ENCODE data around the gene SLC10A1. TPM values are rescaled to one million over a fixed set of nuclear protein-coding genes. Genes with fewer than 3 reads are reported as not detected.

The SLC10A1 gene
- total and polyA plus RNA-seq, 2 donors (not counting 1 experiment from before 2014, with no cell fraction given): not detected

DNA sequence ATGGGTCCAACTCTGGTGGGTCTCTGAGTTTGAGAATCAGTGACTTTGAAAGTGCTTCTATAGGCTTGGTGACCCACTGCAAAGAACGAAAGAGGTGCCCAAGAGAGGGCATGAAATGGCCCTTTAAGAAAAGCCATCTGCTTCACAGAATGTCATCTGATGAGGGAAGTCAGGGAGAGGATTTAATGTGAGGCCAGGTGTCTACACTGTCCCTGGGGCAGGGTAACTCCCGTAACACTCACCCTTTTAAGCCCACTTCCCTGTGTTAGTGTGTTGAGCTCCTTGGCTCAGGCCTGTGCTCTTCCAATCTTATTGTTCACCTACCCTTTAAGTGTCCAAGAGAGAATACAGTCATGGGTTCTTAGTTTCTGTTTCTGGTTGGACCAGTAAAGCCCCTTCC, 46.5 kb downstream of the SLC10A1 start:
- peaks cover 7% of the 10 kb centered on the region for H3K4me1 Mint-ChIP-seq
- Histone ChIP-seq H3K9me3 (ENCODE audit: control extremely low read depth in 1 of 3, control insufficient read depth in 2 of 3, insufficient read depth in 1 of 3, low read length in 2 of 3) (no peaks in the 10 kb centered on the region), H4K20me1 (ENCODE audit: control insufficient read depth, insufficient read depth, low read length, poor library complexity, severe bottlenecking) (no peaks in the 10 kb centered on the region), H3K27me3 (replicated peaks in 1 of 4; ENCODE audit: control extremely low read depth in 1 of 4, control insufficient read depth in 3 of 4, insufficient read depth in 4 of 4, low read length in 3 of 4) (no peaks in the 10 kb centered on the region), H2AFZ (ENCODE audit: insufficient read depth, low read depth, low read length, poor library complexity, severe bottlenecking) (no peak overlapping the region), H3K4me1 (ENCODE audit: control insufficient read depth in 2 of 2, insufficient read depth in 2 of 2, low read length in 2 of 2) (no peaks in the 10 kb centered on the region), H3K4me2 (replicated peaks; ENCODE audit: low read depth, low read length, poor library complexity, severe bottlenecking) (no peak overlapping the region), H3K79me2 (ENCODE audit: control insufficient read depth, insufficient read depth, low read length) (no peaks in the 10 kb centered on the region), H3K4me3 (ENCODE audit: control extremely low read depth in 1 of 5, extremely low read depth in 1 of 5, insufficient read depth in 1 of 5, low read depth in 2 of 5, low read length in 4 of 5) (no peak overlapping the region), H3K36me3 (replicated peaks in 1 of 2; ENCODE audit: control extremely low read depth in 1 of 2, control insufficient read depth in 1 of 2, extremely low read depth in 1 of 2, insufficient read depth in 2 of 2, low read length in 1 of 2) (no peaks in the 10 kb centered on the region), H3K9ac (ENCODE audit: low read length) (no peak overlapping the region), H3K27ac (ENCODE audit: low read length in 2 of 2) (no peak overlapping the region)
- no peak overlapping the region for H3K4me3 Mint-ChIP-seq
- WGBS (ENCODE audit: insufficient coverage): no CpG with 5 or more reads among the region's 2 CpGs
- intact Hi-C loops (cut with micrococcal nuclease): no loop called here
- ChIA-PET POLR2A (no interaction called here), CTCF (no interaction called here)
- TF ChIP-seq, protein P1, sequence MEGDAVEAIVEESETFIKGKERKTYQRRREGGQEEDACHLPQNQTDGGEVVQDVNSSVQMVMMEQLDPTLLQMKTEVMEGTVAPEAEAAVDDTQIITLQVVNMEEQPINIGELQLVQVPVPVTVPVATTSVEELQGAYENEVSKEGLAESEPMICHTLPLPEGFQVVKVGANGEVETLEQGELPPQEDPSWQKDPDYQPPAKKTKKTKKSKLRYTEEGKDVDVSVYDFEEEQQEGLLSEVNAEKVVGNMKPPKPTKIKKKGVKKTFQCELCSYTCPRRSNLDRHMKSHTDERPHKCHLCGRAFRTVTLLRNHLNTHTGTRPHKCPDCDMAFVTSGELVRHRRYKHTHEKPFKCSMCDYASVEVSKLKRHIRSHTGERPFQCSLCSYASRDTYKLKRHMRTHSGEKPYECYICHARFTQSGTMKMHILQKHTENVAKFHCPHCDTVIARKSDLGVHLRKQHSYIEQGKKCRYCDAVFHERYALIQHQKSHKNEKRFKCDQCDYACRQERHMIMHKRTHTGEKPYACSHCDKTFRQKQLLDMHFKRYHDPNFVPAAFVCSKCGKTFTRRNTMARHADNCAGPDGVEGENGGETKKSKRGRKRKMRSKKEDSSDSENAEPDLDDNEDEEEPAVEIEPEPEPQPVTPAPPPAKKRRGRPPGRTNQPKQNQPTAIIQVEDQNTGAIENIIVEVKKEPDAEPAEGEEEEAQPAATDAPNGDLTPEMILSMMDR (IDR thresholded peaks at IDR 0.05): no peak
- no peak for TF ChIP-seq EZH2 (IDR thresholded peaks at IDR 0.05; ENCODE audit: borderline replicate concordance, insufficient read depth, low read depth, low read length, poor library complexity, severe bottlenecking)
- ATAC-seq (ENCODE audit: low read depth): no peak
- no peak overlapping the region for H3K27ac Mint-ChIP-seq
- no peak for DNase-seq
- H3K27me3 Mint-ChIP-seq: no peaks in the 10 kb centered on the region
- no peaks in the 10 kb centered on the region for H3K9me3 Mint-ChIP-seq (ENCODE audit: insufficient read depth)

DNA sequence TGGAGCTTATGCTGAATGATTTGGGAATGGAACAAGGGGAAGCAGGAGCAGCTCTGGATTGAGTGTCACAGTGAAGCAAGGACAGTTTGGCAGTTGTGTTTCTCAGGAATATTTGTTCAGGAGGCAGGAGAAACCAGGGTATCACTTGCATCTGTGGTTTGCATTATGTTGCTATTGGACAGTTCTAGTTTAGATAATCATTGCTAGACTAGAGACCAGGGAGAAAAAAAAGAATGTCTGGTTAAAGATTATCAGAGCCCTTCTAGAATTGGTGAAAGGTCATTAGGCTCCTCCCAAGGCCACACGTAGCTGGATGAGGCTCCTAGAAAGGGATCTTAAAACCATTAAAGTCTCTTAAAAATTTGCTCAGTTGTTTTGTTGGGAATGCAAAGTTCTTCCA, 47.1 kb downstream of the SLC10A1 start:
- no peak overlapping the region for H3K9ac ChIP-seq (ENCODE audit: low read length)
- H3K9me3 ChIP-seq (ENCODE audit: control extremely low read depth in 1 of 3, control insufficient read depth in 2 of 3, insufficient read depth in 1 of 3, low read length in 2 of 3): no peaks in the 10 kb centered on the region
- H3K27me3 ChIP-seq (replicated peaks in 1 of 4; ENCODE audit: control extremely low read depth in 1 of 4, control insufficient read depth in 3 of 4, insufficient read depth in 4 of 4, low read length in 3 of 4): no peaks in the 10 kb centered on the region
- POLR2A ChIA-PET: no interaction called here
- no peak overlapping the region for H3K27ac ChIP-seq (ENCODE audit: low read length in 2 of 2)
- no peaks in the 10 kb centered on the region for H3K79me2 ChIP-seq (ENCODE audit: control insufficient read depth, insufficient read depth, low read length)
- no peaks in the 10 kb centered on the region for H4K20me1 ChIP-seq (ENCODE audit: control insufficient read depth, insufficient read depth, low read length, poor library complexity, severe bottlenecking)
- no CpG with 5 or more reads among the region's 1 CpG for WGBS (ENCODE audit: insufficient coverage)
- H3K4me2 ChIP-seq (replicated peaks; ENCODE audit: low read depth, low read length, poor library complexity, severe bottlenecking): no peak overlapping the region
- no peak overlapping the region for H3K27ac Mint-ChIP-seq
- CTCF ChIA-PET: no interaction called here
- intact Hi-C loops (cut with micrococcal nuclease): no loop called here
- no peaks in the 10 kb centered on the region for H3K36me3 ChIP-seq (replicated peaks in 1 of 2; ENCODE audit: control extremely low read depth in 1 of 2, control insufficient read depth in 1 of 2, extremely low read depth in 1 of 2, insufficient read depth in 2 of 2, low read length in 1 of 2)
- H2AFZ ChIP-seq (ENCODE audit: insufficient read depth, low read depth, low read length, poor library complexity, severe bottlenecking): no peak overlapping the region
- no peaks in the 10 kb centered on the region for H3K9me3 Mint-ChIP-seq (ENCODE audit: insufficient read depth)
- no peak for DNase-seq
- no peak overlapping the region for H3K4me3 Mint-ChIP-seq
- no peaks in the 10 kb centered on the region for H3K27me3 Mint-ChIP-seq
- TF ChIP-seq, protein P1 (IDR thresholded peaks at IDR 0.05): no peak
- no peak for TF ChIP-seq EZH2 (IDR thresholded peaks at IDR 0.05; ENCODE audit: borderline replicate concordance, insufficient read depth, low read depth, low read length, poor library complexity, severe bottlenecking)
- H3K4me3 ChIP-seq (ENCODE audit: control extremely low read depth in 1 of 5, extremely low read depth in 1 of 5, insufficient read depth in 1 of 5, low read depth in 2 of 5, low read length in 4 of 5): no peak overlapping the region
- H3K4me1 Mint-ChIP-seq: peaks cover 5% of the 10 kb centered on the region
- no peak for ATAC-seq (ENCODE audit: low read depth)
- H3K4me1 ChIP-seq (ENCODE audit: control insufficient read depth in 2 of 2, insufficient read depth in 2 of 2, low read length in 2 of 2): no peaks in the 10 kb centered on the region
